Stimulated activated CD4-positive, alpha-beta T cell treated with anti-CD3 and anti-CD28 coated beads, Interleukin-4, amount 100 ng/mL, for 1 hour (primary cell): ENCODE results near the gene TPT1.
"Not testable (repeated sequence)": the region's sequence is repeated elsewhere in the genome, so short reads cannot be mapped to it uniquely, and the experiment has no call there.

Experiments used
- DNase-seq: peaks from one replicate; pipeline ENCODE4 v3.0.0-alpha.2; 2020

Gene TPT1

GRCh38 chr13:45341034-45341798 is at the start of gene TPT1:
Gene TPT1, minus strand, starts transcription at chr13:45341183. Its CDS starts 114 bp downstream, at chr13:45341069.
- DNase-seq: peak; percentile 99

DNA sequence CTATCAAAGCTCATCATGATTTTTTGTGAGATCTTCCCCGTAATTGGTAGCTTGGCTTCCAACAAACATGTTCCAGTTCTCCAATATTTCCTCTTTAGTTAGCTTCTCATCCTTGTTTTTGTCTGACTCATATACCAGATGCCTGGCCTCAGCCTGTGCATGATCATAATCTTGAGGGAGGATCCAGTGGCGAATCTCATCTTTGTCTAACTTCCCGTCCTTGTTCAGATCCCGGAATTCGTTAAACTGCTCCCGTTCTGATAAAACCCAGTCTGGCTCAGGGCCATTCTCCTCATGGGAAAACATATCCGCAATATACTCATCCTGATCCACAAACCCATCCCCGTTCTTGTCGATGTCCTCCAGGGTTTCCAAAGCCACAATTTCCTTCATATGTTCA is 49.4 kb upstream of the TPT1 start:
- DNase-seq: not testable (repeated sequence)

DNA sequence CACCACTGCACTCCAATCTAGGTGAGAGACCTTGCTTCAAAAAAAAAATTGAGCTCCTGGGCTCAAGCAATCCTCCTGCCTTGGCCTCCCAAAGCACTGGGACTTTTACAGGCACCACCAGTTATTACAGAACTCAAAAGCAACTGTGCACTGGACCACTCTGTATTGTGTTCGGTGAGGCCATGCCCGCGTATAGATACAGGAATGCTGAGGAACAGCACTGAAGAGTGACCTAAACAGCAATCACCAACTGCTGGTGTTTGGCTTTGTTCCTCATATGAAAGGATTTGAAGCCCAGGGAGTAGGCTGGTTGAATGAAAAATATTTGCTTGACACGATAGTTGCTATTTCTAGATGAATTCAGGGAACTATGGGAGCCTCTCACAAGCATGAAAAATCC is 47.7 kb upstream of the TPT1 start:
- no peak for DNase-seq

DNA sequence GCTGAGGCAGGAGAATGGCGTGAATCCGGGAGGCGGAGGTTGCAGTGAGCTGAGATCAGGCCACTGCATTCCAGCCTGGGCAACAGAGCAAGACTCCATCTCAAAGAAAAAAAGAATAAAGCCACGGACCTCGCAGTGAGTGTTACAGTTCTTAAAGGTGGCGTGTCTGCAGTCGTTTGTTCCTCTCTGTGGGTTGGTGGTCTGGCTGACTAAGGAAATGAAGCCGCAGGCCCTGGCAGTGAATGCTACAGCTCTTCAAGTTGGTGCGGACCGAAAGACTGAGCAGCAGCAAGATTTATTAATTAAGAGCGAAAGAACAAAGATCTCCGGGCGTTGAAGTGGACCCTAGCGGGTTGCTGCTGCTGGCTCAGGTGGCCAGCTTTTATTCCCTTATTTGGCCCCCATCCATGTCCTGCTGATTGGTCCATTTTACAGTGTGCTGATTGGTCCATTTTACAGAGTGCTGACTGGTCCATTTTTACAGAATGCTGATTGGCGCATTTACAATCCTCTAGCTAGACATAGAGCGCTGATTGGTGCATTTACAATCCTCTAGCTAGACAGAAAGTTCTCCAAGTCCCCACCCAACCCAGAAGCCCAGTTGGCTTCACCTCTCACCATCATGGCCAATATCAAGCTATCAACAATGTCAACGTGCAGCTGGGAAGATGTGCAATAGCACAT is 46.1 kb upstream of the TPT1 start:
- DNase-seq: not testable (repeated sequence)

- DNase-seq: no peak
Measured at GRCh38 chr13:45385907-45386553, 45.0 kb upstream of the TPT1 start.

DNA sequence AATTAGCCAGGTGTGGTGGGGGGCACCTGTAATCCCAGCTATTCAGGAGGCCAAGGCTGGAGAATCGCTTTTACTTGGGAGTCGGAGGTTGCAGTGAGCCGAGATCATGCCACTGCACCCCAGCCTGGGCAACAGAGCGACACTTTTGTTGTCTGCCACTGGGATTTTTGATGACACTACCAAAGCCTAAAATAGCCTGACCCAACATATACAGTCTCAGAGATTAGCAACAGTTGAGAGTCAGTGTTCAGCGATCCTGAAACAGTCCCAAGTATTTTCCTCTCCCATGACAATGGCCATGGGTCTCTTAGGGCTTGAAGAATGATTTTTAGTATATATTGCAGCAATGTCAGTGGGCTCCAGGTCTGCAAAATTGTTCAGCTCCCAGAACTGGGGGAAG is 44.3 kb upstream of the TPT1 start:
- no peak for DNase-seq

DNA sequence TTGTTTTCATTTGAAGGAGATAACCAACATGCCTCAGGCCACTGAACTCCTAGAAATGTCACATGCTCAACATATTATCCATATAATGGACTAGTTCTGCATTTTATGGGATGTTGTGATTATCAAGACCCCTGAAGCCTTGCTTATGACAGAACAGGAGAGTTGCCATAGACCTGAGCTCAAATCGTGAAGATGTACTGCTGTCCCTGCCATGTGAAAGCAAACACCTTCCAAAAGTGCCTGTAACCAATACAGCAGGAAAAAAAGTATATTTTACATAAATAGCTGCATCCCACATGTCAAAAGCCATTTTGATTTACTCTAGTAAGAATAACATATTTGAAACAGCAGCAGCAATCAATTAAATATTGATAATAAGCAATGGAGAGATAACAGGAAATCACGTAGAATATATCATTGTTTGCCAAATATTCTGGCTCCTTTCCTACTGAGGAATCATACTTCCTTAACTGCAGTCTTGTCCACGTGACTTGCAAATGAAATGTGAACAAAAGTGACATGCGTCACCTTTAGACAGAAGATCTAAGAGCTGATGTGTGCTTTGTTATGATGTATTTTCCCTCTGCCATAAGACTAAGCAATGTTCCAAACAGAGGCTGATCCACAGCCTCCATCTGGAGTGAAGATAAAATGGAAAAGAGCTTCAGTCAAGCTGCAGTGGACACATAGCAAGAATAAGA is 43.6 kb upstream of the TPT1 start:
- no peak for DNase-seq

DNA sequence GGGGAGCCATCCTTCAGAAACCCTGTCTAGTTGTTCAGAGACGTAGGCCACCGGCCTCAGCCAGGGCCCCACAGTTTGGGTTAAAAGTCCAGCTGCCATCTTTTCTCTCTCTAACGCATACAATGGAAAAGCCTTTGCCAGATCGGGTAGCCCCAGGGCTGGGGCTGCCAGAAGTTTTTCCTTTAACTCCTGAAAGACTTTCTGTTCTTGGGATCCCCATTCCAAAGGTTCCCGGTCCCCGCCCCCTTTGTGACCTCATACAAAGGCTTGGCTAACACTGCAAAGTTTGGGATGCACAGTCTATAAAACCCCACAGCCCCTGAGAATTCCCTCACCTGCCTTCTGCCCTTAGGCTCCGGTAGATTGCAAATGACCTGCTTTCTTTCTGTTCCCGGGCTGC is 41.8 kb upstream of the TPT1 start:
- not testable (repeated sequence) for DNase-seq

DNA sequence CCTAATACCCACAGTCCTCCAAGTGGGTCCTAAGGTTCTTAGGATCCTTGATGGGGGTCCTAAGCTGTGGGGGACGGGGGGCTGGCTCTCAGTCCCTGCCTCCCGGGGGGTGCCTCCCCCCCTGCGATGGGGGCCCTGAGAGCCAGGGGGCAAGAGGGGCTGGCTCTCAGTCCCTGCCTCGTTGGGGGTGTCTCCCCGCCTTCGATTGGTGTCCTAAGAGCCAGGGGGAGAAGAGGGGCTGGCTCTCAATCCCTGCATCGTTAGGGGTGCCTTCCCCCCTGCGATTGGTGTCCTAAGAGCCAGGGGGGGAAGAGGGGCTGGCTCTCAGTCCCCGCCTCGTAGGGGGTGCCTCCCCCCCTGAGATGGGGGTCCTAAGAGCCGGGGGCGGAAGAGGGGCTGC is 40.2 kb upstream of the TPT1 start:
- DNase-seq: no peak

DNA sequence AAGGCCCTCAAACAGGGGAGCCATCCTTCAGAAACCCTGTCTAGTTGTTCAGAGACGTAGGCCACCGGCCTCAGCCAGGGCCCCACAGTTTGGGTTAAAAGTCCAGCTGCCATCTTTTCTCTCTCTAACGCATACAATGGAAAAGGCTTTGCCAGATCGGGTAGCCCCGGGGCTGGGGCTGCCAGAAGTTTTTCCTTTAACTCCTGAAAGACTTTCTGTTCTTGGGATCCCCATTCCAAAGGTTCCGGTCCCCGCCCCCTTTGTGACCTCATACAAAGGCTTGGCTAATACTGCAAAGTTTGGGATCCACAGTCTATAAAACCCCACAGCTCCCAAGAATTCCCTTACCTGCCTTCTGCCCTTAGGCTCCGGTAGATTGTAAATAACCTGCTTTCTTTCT is 39.7 kb upstream of the TPT1 start:
- not testable (repeated sequence) for DNase-seq

GRCh38 chr13:45379516-45379915 is 38.5 kb upstream of the TPT1 start:
- DNase-seq: not testable (repeated sequence)

GRCh38 chr13:45378786-45379185 is 37.8 kb upstream of the TPT1 start:
- DNase-seq: not testable (repeated sequence)

DNA sequence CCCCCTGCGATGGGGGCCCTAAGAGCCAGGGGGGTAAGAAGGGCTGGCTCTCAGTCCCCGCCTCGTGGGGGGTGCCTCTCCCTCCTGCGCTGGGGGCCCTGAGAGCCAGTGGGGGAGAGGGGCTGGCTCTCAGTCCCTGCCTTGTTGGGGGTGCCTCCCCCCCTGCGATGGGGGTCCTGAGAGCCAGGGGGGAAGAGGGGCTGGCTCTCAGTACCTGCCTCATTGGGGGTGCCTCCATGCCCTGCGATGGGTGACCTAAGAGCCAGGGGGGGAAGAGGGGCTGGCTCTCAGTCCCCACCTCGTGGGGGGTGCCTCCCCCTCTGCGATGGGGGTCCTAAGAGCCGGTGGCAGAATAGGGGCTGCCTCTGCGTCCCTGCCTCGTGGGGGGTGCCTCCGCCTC is 36.3 kb upstream of the TPT1 start:
- not testable (repeated sequence) for DNase-seq

DNA sequence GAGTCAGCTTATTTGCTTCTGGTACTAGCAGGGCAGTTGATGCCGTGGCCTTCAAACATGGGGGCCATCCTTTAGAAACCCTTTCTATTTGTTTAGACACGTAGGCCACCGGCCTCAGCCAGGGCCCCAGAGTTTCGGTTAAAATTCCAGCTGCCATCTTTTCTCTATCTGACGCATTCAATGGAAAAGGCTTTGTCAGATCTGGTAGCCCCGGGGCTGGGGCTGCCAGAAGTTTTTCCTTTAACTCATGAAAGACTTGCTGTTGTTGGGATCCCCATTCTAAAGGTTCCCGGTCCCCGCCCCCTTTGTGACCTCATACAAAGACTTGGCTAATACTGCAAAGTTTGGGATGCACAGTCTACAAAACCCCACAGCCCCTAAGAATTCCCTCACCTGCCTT is 35.7 kb upstream of the TPT1 start:
- not testable (repeated sequence) for DNase-seq

DNA sequence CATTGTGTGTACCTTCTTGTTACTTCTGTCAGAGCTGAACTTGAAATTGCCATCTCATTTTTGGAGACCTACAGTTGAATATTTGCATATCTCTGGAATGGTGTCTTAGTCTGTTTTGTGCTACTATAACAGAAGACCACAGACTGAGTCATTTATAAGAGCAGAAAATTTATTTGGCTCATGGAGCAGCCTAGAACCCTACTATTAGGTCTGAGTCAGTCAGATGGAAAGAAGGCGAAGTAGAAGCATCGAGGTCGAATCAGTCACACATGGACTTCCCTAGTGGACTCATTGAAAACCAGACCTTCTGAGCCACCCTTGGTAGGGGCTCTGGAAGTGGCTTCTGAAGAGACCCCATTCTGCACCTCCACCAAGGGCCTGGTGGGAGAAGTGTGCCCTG is 33.9 kb upstream of the TPT1 start:
- DNase-seq: no peak

DNA sequence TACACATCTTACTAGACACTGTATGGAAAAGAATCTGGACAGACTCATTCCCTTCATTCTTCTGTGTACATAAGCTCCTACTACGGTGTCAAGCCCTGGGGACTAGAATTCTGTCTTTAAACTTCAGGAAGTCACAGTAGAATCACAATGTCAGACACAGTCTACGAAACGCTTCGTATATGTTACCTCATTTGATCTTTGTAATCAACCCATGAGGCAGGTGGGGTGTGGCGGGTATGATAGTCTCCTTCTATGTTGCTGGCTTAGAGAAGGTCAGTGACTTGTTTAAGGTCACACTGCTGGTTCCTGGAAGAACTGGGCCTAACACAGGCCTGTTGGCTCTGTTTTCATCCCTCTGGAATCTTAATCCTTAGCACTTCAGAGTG is 32.2 kb upstream of the TPT1 start:
- no peak for DNase-seq

GRCh38 chr13:45372189-45373161 is 31.5 kb upstream of the TPT1 start:
- no peak for DNase-seq

DNA sequence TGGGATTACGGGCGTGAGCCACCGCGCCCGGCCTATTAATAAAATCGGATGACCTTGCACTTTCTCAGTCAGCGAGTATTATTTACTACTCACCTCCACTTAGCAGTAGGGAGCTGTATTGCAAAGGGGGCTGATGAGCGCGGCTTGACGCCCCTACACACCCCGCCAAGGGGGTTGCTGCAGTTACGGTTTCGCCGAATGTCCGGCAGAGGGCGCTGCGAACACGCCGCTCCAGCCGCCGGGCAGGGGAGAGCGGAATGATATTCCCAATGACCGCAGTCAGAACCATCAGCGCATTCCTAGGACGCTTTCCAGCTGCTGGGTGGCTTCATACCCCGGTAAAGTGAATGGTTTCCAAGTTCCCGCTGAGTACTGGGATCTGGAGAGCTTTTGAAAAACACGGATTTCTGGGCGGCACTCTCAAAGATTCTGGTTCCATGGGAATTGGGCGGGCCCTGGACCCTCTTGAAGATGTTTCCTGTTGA is 30.0 kb upstream of the TPT1 start:
- DNase-seq: peak; percentile 58

DNA sequence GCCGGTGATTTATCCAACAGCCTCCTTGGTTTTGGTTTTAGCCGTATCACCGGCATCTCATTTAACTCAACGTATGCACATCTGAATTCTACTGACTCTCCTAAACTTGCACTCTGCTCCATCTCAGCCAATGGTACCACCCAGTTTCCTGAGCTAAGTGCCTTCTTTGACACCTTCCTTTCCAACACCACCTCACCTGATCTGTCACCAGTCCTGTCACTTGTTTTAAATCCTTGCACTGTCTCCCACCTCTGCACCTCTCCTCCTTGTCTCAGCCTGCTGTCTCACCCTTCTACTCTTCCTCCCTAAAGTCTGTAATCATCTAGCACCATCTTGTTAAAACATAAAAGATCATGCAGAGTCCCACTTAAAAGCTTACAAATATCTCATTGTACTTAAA is 28.1 kb upstream of the TPT1 start:
- no peak for DNase-seq

GRCh38 chr13:45368571-45368970 is 27.6 kb upstream of the TPT1 start:
- DNase-seq: no peak

- DNase-seq: no peak
Measured at GRCh38 chr13:45368005-45368404, 27.0 kb upstream of the TPT1 start.

- DNase-seq: peak; percentile 84
Measured at GRCh38 chr13:45367358-45367757, 26.4 kb upstream of the TPT1 start.
